SK-N-MC (cell line): ENCODE results near the gene SMG1.

Experiments used
- EZH2 ChIP-seq: fragments of 200-600 bp; sonication (generic); IDR thresholded peaks from one replicate; pipeline ENCODE4 v1.6.1; 2017; ENCODE audit warnings: antibody characterized with exemption
- FOXP2 ChIP-seq: optimal IDR thresholded peaks from 2 replicates; pipeline ENCODE3; 2011; ENCODE audit warnings: mild to moderate bottlenecking, moderate library complexity; ENCODE audit not compliant: insufficient read depth; ENCODE audit errors: extremely low read length, control extremely low read depth
- POLR2AphosphoS5 ChIP-seq: IDR thresholded peaks from 2 replicates; pipeline ENCODE4 v1.6.1; 2012; ENCODE audit warnings: mild to moderate bottlenecking, low read depth, low read length, borderline replicate concordance

DNA sequence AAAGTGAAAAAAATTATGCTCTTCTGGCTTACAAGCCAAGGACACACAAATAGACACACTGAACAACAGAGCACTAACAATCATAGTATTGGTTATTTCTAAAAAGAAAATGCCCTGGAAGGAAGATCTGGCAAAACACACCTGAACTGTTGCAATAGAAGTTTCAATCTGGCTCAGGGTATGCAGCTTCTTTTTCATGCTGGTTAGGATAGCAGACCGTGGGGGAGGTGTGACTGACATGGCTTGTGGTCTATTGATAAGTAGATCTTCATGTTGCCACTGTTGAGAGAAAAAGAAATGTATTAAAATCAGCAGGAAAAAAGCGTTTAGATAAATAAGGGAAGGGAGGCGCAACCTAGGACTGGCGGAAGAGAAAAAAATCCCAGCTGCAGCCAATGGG lies 98.3 kb downstream of the SMG1 start:
- no peak for TF ChIP-seq POLR2AphosphoS5
- no peak for TF ChIP-seq EZH2
- TF ChIP-seq FOXP2, result no peak
